ENCODE results near the gene GOLIM4. TPM values are rescaled to one million over a fixed set of nuclear protein-coding genes. Genes with fewer than 3 reads are reported as not detected.

GOLIM4 gene
- total RNA-seq, 1 experiment from 2014 or later: 30.0 TPM

DNA sequence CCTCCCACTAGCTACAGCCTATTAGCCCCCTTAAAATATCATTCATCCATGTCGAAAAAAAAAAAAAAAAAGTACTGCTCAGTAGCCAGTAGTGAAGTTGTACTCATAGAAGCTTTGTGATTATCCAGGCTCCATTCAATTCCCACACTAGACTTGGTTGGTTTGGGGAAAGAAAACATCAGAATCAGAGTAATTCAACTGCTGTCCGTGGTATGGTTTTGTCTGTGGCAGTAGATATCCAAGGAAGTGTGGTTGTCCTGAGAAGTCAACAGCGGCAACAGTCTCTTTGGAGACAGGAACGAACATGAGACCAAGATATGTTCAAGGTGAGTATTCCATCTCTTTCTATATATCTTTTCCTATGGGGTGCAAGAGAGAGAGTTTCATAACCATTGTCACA is 99.2 kb downstream of the GOLIM4 start (continued):
- TF ChIP-seq ZNF532 (CRISPR knock-in tag; IDR thresholded peaks at IDR 0.05; ENCODE audit: borderline replicate concordance): no peak

DNA sequence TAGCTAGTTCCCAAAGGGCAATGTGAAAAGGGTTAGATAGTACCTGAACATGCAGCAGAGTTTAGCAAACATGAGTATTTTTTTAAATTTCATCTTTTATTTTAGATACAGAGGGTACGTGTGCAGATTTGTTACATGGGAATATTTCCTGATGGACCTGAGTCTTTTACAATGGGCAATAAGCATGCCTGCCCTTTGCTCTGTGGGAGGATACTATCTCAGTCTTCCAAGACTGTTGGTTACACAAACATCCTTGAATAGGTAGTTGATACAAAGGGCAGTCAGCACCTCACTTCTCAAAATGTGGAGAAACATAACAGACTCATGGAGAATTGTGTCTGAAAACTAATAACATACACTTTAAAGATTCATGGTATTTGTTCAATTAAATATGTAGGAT is 103.3 kb downstream of the GOLIM4 start:
- no peak for DNase-seq (ENCODE audit: low spot score)
- Mint-ChIP-seq H3K36me3 (no peaks in the 10 kb centered on the region), H3K4me1 (no peaks in the 10 kb centered on the region; the same call in 1 of the 2 replicates), H3K27me3 (ENCODE audit: low read depth) (no peaks in the 10 kb centered on the region), H3K9me3 (no peaks in the 10 kb centered on the region), H3K4me3 (no peak overlapping the region), H3K27ac (no peak overlapping the region)
- ATAC-seq: no peak
- POLR2A ChIA-PET: no interaction called here
- CTCF ChIA-PET: no interaction called here
- TF ChIP-seq FOXJ3 (CRISPR knock-in tag; IDR thresholded peaks at IDR 0.05; ENCODE audit: borderline replicate concordance) (no peak), ARID4B (CRISPR knock-in tag; IDR thresholded peaks at IDR 0.05; ENCODE audit: borderline replicate concordance) (no peak), ZNF423 (CRISPR knock-in tag; IDR thresholded peaks at IDR 0.05) (no peak), CREB1 (CRISPR knock-in tag; IDR thresholded peaks at IDR 0.05) (no peak)

DNA sequence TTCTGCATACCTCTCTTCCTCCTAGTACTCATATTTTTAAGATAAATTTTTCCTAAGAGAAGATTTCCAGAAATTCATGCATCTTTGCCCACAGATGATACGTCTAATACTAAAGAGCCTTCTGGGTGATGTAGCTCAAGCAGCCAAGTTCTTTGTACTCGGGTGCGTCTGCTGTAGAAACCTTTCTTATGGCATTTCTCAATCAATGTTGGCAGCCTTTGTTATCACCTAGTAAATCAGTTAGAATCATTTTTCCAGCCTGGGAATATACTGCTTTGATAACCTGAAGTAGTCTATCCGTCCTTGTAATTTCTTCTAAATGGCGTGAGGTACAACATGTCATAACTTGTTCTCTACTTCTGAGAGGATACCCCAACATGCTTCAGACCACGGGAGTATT is 104.5 kb downstream of the GOLIM4 start:
- no peak for ATAC-seq
- ChIA-PET POLR2A (no interaction called here), CTCF (no interaction called here)
- H3K4me1 Mint-ChIP-seq: no peaks in the 10 kb centered on the region; the same call in 1 of the 2 replicates
- H3K27me3 Mint-ChIP-seq (ENCODE audit: low read depth): no peaks in the 10 kb centered on the region
- no peak for DNase-seq (ENCODE audit: low spot score)
- H3K27ac Mint-ChIP-seq: no peak overlapping the region
- TF ChIP-seq NFATC4 (CRISPR knock-in tag; IDR thresholded peaks at IDR 0.05) (no peak), ZMAT4 (CRISPR knock-in tag; IDR thresholded peaks at IDR 0.05) (no peak), ZBTB43 (CRISPR knock-in tag; IDR thresholded peaks at IDR 0.05) (no peak)
- H3K36me3 Mint-ChIP-seq: no peaks in the 10 kb centered on the region
- H3K9me3 Mint-ChIP-seq: no peaks in the 10 kb centered on the region
- no peak overlapping the region for H3K4me3 Mint-ChIP-seq

DNA sequence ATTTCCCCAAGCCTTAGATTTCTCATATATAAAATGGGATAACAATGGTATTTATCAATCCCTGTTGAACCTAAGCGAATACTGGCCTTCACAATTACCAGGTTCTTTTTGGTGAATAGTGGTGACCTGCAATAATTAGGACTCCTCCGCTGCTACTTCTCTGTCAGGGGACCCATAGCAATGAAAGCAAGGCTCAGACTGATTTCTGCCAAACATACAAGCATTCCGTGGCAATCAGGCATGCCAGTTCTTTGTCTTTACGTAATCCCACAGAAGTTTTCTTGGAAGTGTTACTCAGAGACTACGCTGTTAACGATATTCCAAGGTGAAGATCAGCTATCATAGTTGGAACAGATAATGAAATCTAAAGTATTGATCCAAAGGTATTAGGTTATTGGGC is 105.7 kb downstream of the GOLIM4 start:
- CTCF ChIA-PET: no interaction called here
- Mint-ChIP-seq H3K36me3 (no peaks in the 10 kb centered on the region), H3K27me3 (ENCODE audit: low read depth) (no peaks in the 10 kb centered on the region), H3K4me3 (no peak overlapping the region), H3K4me1 (no peaks in the 10 kb centered on the region; the same call in 1 of the 2 replicates), H3K9me3 (no peaks in the 10 kb centered on the region), H3K27ac (no peak overlapping the region)
- ATAC-seq (no peak), DNase-seq (ENCODE audit: low spot score) (no peak)
- POLR2A ChIA-PET: no interaction called here
- TF ChIP-seq AFF4 (CRISPR knock-in tag; IDR thresholded peaks at IDR 0.05; ENCODE audit: borderline replicate concordance) (no peak), ZNF423 (CRISPR knock-in tag; IDR thresholded peaks at IDR 0.05) (no peak), ZBTB43 (CRISPR knock-in tag; IDR thresholded peaks at IDR 0.05) (no peak)

Measured in WTC11 (cell line).